ENCODE results near the gene CDKN2B-AS1. TPM values are rescaled to one million over a fixed set of nuclear protein-coding genes. Genes with fewer than 3 reads are reported as not detected.

CDKN2B-AS1 gene
- 1.1 and 2.2 TPM in 2 replicates for total RNA-seq

GRCh38 chr9:21994556-21995005 lies at the start of gene CDKN2B-AS1:
Gene CDKN2B-AS1 (plus strand): TSS chr9:21994791.

GRCh38 chr9:21993893-21994555 lies 567 bp upstream of the CDKN2B-AS1 start, which contains the start of gene CDKN2A:
Gene CDKN2A (minus strand): TSS chr9:21994392.

GRCh38 chr9:22008717-22009505 lies 14.3 kb downstream of the CDKN2B-AS1 start, which contains the start of gene CDKN2B:
Gene CDKN2B (minus strand): TSS chr9:22009305. CDS start chr9:22008953, 352 bp downstream.

Other genes starting within 250 kb of the CDKN2B-AS1 start
- gene MTAP, start 192.2 kb upstream of the CDKN2B-AS1 start, total RNA-seq = 12.9 and 23.8 TPM in 2 replicates
- 2.5 and 3.6 TPM in 2 replicates for gene CDKN2A, start 399 bp upstream of the CDKN2B-AS1 start, total RNA-seq
- gene CDKN2B, start 14.5 kb downstream of the CDKN2B-AS1 start, total RNA-seq = 5.7 and 10.3 TPM in 2 replicates

All from dermis lymphatic vessel endothelial cell (primary cell).